GM21717 (cell line): ENCODE measurements around the gene IGFL2.
"Not testable (repeated sequence)": the region's sequence is repeated elsewhere in the genome, so short reads cannot be mapped to it uniquely, and the experiment has no call there.

Experiments
- ATAC-seq: cut with Tn5 transposase; IDR thresholded peaks from one replicate; pipeline ENCODE4 v1.9.1; 2021; ENCODE audit warnings: mild to moderate bottlenecking, moderate library complexity; ENCODE audit not compliant: unreplicated experiment

IGFL2 gene

GRCh38 chr19:46147791-46148288 lies at the start of gene IGFL2:
Gene IGFL2, plus strand, starts transcription at chr19:46148238. Its CDS starts 41 bp downstream, at chr19:46148279.
- ATAC-seq: no peak

DNA sequence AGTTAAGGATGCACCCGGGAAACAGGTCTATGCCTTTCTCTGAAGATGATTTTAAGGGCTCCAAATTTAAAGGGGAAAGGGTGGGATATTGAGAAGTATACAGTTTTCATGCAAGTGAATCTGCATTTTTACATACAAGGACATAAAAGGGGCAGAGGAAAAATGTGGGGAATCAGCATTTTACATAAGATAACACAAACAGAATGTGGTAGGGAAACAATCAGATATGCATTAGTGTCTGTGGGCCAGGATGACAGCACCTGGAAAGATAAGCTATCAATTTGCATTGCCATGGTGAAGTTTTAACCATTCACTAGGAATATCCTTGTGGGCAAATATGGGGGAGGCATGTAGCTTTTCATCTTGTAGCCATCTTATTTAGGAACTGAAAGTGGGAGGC lies 47.7 kb upstream of the IGFL2 start:
- ATAC-seq: no peak

DNA sequence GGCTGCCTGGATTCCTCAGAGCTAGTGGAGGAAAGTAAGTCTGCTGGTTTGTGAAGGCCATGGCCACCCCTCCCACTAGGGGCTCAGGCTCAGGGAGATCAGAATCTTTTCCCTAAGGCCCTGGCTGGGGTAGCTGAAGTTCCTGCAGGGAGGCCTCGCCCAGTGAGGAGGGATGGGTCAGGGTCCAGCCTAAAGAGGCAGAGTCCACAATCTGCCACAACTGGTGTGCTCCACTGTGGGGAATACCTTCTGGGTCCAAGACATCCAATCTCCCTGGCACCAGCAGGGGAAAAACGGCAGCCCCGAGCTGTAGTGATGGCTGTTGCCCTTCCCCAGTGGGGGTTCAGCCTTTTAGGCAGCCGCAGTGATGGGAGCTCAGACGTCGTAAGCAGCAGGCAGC lies 46.7 kb upstream of the IGFL2 start:
- no peak for ATAC-seq

DNA sequence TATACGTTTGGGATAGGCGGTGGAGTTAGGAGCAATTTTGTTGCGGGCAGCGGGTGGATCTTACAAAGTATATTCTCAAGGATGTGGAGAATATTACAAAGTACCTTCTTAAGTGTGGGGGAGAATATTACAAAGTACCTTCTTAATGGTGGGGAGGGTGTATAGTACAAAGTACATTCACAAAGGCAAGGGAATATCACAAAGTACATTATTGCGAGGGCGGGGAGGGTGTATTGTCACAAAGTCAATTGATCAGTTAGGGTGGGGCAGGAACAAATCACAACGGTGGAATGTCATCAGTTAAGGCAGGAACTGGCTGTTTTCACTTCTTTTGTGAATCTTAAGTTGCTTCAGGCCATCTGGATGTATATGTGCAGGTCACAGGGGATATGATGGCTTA lies 45.7 kb upstream of the IGFL2 start:
- ATAC-seq: not testable (repeated sequence)

DNA sequence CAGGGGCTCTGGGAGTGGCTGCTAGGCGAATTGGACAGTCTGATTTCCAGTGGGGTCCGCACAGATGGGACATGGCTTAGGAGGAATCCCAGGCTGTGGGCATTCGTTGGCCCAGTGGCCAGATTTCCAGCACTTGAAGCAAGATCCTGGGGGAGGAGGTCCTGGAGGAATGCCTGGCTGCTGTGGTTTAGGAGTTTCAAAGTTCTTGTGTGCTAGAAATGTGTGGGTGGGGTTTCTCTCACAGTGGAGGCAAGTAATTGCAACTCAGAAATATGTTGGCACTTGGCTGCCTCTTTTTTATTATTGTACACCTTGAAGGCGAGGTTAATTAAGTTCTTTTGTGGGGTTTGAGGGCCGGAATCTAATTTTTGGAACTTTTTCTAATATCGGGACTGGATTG lies 40.7 kb upstream of the IGFL2 start:
- ATAC-seq: no peak

DNA sequence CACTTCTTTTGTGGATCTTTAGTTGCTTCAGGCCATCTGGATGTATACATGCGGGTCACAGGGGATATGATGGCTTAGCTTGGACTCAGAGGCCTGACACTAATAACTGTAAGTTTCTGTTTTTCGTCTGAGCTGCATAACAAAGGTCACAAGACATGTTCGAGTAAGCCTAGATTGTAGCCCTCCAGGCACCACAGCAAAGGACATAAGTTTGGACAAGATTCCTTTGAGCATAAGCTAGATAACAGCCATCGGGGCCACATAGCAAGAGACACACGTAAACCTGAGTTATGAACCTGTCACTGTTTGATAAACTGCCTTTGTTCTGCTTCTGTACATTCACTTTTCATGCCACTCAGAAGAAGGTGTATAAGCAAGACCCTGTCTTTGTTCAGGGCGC lies 38.2 kb upstream of the IGFL2 start:
- ATAC-seq: no peak

DNA sequence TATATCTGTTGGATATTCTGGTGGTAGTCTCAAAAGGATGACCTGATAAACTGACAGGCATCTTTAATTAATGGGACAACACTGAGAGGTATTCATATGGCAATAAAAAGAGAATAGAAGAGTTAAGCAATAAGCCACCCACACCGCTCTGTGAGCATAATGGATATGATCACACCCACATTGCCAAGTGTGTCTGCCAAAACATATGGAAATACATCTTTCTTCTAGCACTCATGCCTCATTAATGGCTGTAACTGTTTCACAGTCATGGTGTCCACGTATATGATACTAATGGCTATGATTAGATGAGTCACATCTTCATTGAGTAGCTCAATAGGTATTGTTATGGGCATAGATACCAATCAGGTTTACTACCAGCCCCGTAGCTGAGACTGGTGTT lies 36.7 kb upstream of the IGFL2 start:
- no peak for ATAC-seq

DNA sequence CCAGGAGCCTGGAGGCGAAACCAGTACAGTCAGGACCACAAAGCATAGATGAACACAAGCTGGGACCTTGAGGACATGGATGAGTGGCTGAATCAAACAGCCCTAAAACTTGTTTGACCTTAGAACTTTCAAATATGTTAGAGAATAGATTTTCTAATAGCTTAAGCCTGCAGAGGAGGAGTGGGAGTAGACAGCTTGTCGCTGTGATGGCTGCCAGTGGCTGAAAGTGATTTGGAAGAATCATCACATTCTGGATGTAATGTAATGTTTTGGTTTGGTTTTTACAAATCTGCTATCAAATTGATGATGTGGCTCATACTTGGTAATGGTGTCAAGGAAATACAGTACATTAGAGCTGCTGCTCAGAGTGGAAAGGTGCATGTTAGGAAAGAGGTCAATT lies 35.5 kb upstream of the IGFL2 start:
- ATAC-seq: no peak

DNA sequence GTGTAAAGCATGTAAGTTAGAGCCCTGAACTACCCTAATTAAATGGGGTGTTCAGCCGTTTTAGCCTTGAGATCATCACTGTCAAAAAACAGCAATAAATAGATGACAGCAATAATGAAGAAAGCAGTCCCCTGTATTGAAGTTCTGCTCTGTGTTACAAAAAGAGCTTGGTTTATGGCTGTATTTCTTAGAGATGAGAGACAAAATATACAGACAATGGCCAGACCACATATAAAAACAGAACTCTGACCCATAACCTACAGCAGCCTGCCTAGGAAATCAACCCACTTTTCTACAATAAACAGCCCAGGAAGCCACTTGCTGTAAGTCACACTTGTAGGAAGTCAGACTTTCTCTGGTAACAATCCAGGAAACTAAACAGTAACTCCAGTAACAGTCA lies 34.3 kb upstream of the IGFL2 start:
- no peak for ATAC-seq

DNA sequence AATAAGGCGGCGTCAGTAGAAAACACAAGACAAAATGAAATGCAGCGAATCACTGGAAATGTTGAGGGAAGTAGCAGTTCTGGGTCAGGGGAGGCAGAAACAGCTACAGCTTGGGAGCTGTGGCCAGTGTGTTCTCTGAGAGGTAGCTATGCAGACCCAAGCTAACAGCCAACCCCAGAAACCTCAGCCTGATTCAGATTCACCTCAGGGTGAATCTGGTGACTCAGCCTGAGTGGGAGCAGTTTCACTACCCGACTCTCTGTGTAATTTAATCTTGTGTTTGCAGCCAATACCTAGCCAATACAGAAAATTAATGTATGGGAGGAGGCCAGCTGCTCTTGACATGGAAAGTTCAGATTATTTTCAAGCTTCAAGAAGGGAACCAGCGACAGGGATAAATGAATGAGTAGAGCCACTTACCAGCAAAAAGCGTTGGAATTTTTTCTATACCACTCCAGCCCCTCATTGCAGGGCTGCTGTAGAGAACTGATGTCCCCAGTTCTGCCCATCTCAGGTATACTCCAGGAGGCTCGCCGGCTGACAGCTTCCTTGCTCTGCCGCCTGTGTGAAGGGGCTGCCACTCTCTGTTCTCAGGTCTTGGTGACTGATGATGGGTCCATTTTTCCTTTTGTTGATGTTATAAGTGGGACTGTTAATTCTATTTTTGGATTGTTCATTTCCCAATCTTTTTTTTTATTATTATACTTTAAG lies 32.5 kb upstream of the IGFL2 start:
- no peak for ATAC-seq

GRCh38 chr19:46116121-46116520 lies 31.9 kb upstream of the IGFL2 start:
- no peak for ATAC-seq

DNA sequence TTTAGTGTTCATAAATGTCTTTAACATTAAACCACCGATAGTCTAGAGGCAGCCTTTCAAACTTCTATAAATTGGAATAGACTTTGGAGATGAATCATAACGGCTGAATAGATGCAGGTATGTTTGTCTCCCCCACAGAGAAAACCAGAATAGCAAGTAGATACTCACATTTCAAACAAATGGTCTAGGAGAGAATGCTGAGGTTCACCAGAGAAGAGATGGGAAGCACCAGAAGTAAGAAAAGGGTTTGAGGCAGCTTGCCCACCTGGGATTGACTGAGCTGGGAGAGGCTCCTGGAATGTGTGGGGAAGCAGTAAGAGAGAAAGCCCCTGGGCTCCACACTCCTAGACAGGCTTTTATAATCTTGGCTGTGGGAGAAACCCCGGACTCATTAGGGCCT lies 29.9 kb upstream of the IGFL2 start:
- no peak for ATAC-seq

DNA sequence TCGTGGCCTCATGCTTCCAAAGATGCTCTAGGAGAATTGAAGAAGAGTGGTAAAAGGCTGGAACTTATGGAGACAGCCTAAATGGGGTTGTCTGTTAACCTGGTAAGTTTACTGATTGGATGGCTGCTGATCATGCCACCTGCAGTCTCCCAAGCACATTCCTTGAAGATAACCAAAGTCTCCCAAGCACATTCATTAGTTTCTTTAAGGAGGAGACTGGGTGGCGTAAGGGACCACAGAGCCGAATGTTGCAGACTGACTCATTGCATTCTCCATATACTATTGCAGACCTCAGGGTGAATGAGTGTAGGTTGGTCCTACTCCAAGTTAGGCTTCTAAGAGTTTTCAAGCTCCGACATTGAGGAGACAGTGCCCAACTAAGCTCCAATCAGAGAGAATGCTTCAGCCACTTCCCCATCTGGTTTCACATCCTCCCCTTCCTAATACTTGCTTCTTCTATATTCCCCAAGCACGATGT lies 23.4 kb upstream of the IGFL2 start, which contains the start of gene IGFL3:
Gene IGFL3 (minus strand): TSS at position 51 of the 478 bp plus-strand sequence. CDS start 39 bp downstream, at position 12.
- no peak for ATAC-seq

- ATAC-seq: no peak
Observed at GRCh38 chr19:46125447-46125846, 22.6 kb upstream of the IGFL2 start.

- no peak for ATAC-seq
Observed at GRCh38 chr19:46126086-46126580, 21.9 kb upstream of the IGFL2 start.

GRCh38 chr19:46131485-46132143 lies 16.4 kb upstream of the IGFL2 start:
- ATAC-seq: no peak

GRCh38 chr19:46132508-46133100 lies 15.4 kb upstream of the IGFL2 start:
- no peak for ATAC-seq

DNA sequence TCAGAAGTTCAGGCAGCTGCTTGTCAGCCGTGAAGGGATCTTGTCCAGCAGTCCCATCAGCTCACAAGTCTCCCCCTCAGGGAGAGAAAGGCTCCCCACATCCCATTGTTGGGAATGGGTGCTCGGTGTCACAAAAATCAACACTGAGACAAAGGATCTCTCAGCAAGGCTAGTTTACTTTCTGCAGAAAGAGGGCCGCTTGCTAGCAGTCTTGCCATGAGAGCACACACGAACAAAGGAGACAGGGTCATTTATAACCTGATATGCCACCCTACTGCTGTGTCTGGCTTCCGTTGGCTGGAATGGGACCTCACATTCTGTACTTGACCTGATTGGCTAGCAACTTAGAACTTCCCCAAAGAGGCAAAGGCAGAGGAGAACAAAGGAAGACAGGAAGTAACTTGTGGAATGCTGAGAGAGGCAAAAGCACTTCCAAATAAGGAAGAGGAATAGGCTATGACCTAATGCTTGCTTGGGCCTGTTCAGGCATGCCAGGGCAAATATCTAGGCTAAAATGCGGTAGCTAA lies 14.9 kb upstream of the IGFL2 start:
- no peak for ATAC-seq

- ATAC-seq: no peak
Observed at GRCh38 chr19:46133777-46134241, 14.2 kb upstream of the IGFL2 start.

DNA sequence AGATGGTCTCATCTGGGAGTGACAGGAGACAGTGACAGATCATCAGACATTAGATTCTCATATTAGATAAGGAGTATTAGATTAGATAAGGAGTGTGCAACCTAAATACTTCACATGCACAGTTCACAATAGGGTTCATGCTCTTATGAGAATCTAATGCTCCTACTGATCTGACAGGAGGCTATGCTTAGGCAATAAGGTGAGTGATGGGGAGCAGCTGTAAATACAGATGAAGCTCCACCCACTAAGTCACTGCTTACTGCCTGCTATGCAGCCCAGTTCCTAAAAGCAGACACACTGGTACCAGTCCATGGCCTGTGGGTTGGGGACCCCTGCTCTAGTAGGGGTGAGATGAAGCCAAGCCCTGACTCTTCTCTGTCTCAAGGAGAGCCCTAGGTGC lies 13.5 kb upstream of the IGFL2 start:
- no peak for ATAC-seq

DNA sequence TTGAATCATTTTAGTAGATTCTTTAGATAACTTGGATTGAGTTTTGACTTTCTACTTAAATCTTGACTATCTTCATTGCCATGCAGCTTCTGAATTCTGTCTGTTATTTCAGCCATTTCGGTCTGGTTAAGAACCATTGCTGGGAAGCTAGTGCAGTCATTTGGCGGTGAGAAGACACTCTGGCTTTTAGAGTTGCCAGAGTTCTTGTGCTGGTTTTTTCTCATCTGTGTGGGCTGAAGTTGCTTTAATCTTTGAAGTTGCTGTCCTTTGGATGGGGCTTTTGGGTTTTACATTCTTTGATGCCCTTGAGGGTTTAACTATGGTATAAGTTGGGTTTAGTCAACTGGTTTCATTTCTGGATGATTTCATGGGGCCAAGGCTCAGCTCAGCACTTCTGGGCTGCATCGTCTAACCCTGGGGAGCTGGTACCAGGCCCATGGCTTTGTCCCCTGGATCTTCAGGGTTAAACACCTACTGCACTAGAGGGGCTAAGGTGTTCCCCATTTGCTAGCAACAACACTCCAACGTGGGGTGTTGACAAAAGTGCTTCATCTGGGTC lies 10.0 kb upstream of the IGFL2 start:
- no peak for ATAC-seq
